ENCODE results near the gene COL5A2. TPM values are rescaled to one million over a fixed set of nuclear protein-coding genes. Genes with fewer than 3 reads are reported as not detected.

The COL5A2 gene
- total and polyA plus RNA-seq, 7 experiments from 2014 or later, result 0.09 to 2.3 (median 0.37) TPM

DNA sequence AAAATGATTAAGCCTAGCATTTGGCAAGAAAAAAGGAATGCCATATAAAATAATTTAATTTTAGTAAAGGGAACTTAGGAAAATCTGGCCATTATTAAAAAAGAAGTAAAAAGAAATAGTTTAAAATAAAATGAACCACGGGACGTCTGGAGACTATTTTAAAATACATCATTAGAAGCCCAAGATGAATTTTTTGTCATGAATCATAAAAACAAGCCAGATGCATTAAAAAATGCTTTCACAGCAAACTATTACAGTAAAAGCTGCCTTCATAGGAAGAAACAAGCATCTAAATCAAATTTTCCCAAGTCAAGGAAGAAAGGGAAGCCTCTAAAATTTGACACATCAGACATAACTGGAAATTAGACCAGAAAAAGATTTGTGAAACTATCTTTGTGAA, 33.0 kb downstream of the COL5A2 start:
- POLR2A ChIA-PET, result no interaction called here
- no peaks in the 10 kb centered on the region for H3K36me3 Mint-ChIP-seq
- intact Hi-C loops (cut with micrococcal nuclease), result no loop called here

DNA sequence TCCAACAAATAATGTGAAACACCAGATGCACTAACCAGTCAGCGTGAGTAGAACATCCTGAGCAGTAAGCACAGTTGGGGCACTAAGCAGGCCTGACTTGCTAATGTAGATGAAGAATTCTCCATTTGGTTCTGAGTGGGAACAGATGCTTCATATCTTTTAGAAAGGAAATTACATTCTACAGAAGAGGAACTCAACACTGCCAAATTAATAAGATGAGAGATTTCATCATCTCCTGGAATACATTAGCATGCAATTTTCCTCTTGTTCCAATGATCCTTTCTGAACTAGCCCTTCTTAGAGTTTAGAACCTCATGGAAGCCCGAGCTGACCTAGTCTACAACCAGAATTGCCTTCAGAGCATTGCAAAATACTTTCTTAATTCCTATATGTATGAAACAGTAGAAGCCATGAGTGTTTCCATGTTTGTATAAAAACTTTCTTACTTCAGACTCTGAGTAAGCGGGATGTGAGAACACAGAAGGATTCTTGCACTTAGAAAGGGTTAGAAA, 34.8 kb downstream of the COL5A2 start:
- intact Hi-C loops (cut with micrococcal nuclease), result loop anchor here in 1 of 2 donors (5.0 kb wide), 1 partner anchor 158 kb away; no protein-coding TSS in a partner anchor
- no peak for DNase-seq

More for the DNA sequence above, 33.0 kb downstream of the COL5A2 start:
- H3K4me3 ChIP-seq (ENCODE audit: low read length), result no peak overlapping the region
- Mint-ChIP-seq H3K27ac (no peak overlapping the region), H3K9me3 (no peaks in the 10 kb centered on the region), H3K27me3 (no peaks in the 10 kb centered on the region), H3K4me1 (peaks cover 0 to 6% (median 0%) of the 10 kb centered on the region in 7 donors), H3K4me3 (no peak overlapping the region)
- CTCF ChIA-PET, result no interaction called here
- ATAC-seq (no peak), DNase-seq (no peak)
- H3K4me1 ChIP-seq (ENCODE audit: control insufficient read depth in 2 of 2, insufficient read depth in 2 of 2, low read length in 2 of 2), result no peaks in the 10 kb centered on the region
- H3K27ac ChIP-seq (ENCODE audit: low read depth, low read length), result no peak overlapping the region
- H3K36me3 ChIP-seq (ENCODE audit: control insufficient read depth in 2 of 3, insufficient read depth in 3 of 3, low read length in 3 of 3), result no peaks in the 10 kb centered on the region
- H3K9me3 ChIP-seq (ENCODE audit: control insufficient read depth in 2 of 3, low read length in 3 of 3), result no peaks in the 10 kb centered on the region
- no peaks in the 10 kb centered on the region for H3K27me3 ChIP-seq (ENCODE audit: control insufficient read depth in 2 of 2, insufficient read depth in 2 of 2, low read length in 2 of 2)

DNA sequence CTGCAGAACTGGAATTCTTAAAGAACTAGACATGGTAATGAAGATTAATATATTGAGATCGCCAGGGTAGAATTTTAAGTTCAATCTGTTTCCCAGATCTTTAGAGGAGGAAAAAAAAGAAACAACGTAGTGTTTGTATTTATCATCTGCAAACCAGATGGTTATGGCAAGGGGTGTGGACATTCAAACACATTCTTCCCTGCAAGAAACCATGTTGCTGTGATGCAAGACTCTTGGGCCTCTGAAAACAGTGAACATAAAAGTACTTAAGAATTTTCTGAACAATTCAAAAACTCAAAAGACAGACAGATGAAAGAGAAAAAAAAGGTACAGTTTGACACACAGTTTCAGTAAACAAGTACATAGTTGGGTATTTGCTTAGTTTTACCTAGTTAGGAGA, 35.6 kb downstream of the COL5A2 start:
- Histone ChIP-seq H3K4me1 (ENCODE audit: control insufficient read depth in 2 of 2, insufficient read depth in 2 of 2, low read length in 2 of 2) (no peaks in the 10 kb centered on the region), H3K27ac (ENCODE audit: low read depth, low read length) (no peak overlapping the region), H3K4me3 (ENCODE audit: low read length) (no peak overlapping the region), H3K9me3 (ENCODE audit: control insufficient read depth in 2 of 3, low read length in 3 of 3) (no peaks in the 10 kb centered on the region), H3K36me3 (ENCODE audit: control insufficient read depth in 2 of 3, insufficient read depth in 3 of 3, low read length in 3 of 3) (no peaks in the 10 kb centered on the region), H3K27me3 (ENCODE audit: control insufficient read depth in 2 of 2, insufficient read depth in 2 of 2, low read length in 2 of 2) (no peaks in the 10 kb centered on the region)
- no peaks in the 10 kb centered on the region for H3K9me3 Mint-ChIP-seq
- CTCF ChIA-PET, result interaction anchor here (1.2 to 2.5 kb wide), 6 partner anchors 9 to 268 kb away, joined by 4 to 11 read pairs (median 8); no protein-coding TSS in a partner anchor
- H3K36me3 Mint-ChIP-seq, result no peaks in the 10 kb centered on the region
- DNase-seq, result no peak
- ATAC-seq, result no peak
- H3K4me3 Mint-ChIP-seq, result no peak overlapping the region
- H3K27me3 Mint-ChIP-seq, result no peaks in the 10 kb centered on the region
- H3K27ac Mint-ChIP-seq, result no peak overlapping the region
- intact Hi-C loops (cut with micrococcal nuclease), result loop anchor here (1.0 to 5.0 kb wide), 5 partner anchors 50 to 268 kb away; no protein-coding TSS in a partner anchor
- peaks cover 0 to 6% (median 0%) of the 10 kb centered on the region in 7 donors for H3K4me1 Mint-ChIP-seq
- POLR2A ChIA-PET, result no interaction called here

More for the DNA sequence above, 34.8 kb downstream of the COL5A2 start:
- H3K27me3 ChIP-seq (ENCODE audit: control insufficient read depth in 2 of 2, insufficient read depth in 2 of 2, low read length in 2 of 2), result no peaks in the 10 kb centered on the region
- no peak overlapping the region for H3K4me3 ChIP-seq (ENCODE audit: low read length)
- Mint-ChIP-seq H3K9me3 (no peaks in the 10 kb centered on the region), H3K27ac (no peak overlapping the region), H3K27me3 (no peaks in the 10 kb centered on the region), H3K36me3 (no peaks in the 10 kb centered on the region), H3K4me3 (no peak overlapping the region), H3K4me1 (peaks cover 0 to 6% (median 0%) of the 10 kb centered on the region in 7 donors)
- no peaks in the 10 kb centered on the region for H3K36me3 ChIP-seq (ENCODE audit: control insufficient read depth in 2 of 3, insufficient read depth in 3 of 3, low read length in 3 of 3)
- no peaks in the 10 kb centered on the region for H3K9me3 ChIP-seq (ENCODE audit: control insufficient read depth in 2 of 3, low read length in 3 of 3)
- H3K27ac ChIP-seq (ENCODE audit: low read depth, low read length), result no peak overlapping the region
- CTCF ChIA-PET, result interaction anchor here (1.0 to 2.5 kb wide), 5 partner anchors 50 to 267 kb away, joined by 3 to 11 read pairs (median 4); no protein-coding TSS in a partner anchor
- ATAC-seq, result no peak
- POLR2A ChIA-PET, result no interaction called here
- no peaks in the 10 kb centered on the region for H3K4me1 ChIP-seq (ENCODE audit: control insufficient read depth in 2 of 2, insufficient read depth in 2 of 2, low read length in 2 of 2)

DNA sequence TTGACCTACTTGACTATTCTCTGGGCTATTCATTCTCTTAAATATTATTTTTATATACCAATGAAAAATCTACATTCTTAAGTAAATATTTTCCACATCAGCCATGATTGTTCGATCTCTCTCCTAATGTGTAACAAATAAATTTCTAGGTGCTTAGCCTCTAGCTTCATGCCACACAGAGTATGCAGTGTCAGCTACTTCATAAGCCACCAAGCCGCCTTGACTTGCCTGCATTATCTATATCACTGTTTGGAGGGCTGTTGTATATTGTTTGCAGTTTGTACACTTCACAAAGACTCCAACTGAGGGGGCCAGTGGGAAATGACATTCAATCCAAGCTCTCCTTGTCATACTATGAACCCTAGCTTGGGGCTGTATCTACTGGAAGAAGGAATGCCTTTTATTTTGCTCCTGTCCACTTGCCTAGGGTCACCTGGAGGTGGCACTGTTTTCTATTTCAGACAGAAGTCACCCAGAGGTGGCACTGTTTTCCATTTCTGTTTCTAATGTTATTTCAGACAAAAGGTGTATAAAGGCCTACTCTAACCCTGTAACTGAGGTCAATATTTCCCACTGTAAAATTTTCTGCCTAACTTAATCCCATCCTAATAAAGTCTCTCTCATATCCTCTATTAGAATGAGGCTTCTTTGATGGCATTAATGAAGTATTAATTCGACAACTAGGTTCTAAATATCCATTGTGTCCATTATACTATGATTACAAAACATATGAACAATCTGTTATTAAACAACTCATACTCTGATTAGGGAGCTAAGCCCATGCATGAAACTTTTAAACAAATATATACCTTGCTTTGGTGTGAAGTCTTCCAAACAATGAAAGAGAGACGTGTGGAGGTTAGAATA, 36.4 kb downstream of the COL5A2 start:
- ChIA-PET POLR2A (interaction anchor here (0.7 kb wide), 1 partner anchor 17 kb away, joined by 4 read pairs; no protein-coding TSS in a partner anchor), CTCF (interaction anchor here (0.5 to 2.5 kb wide), 17 partner anchors 9 to 554 kb away, joined by 3 to 20 read pairs (median 5); no protein-coding TSS in a partner anchor)
- intact Hi-C loops (cut with micrococcal nuclease), result loop anchor here (1.0 to 5.0 kb wide), 5 partner anchors 49 to 269 kb away; no protein-coding TSS in a partner anchor
- no peaks in the 10 kb centered on the region for H3K27me3 ChIP-seq (ENCODE audit: control insufficient read depth in 2 of 2, insufficient read depth in 2 of 2, low read length in 2 of 2)
- Mint-ChIP-seq H3K4me1 (peaks cover 0 to 6% (median 0%) of the 10 kb centered on the region in 7 donors), H3K27ac (peak overlapping the region in 1 of 9 donors; percentile 10), H3K4me3 (no peak overlapping the region), H3K9me3 (no peaks in the 10 kb centered on the region), H3K27me3 (no peaks in the 10 kb centered on the region), H3K36me3 (no peaks in the 10 kb centered on the region)
- H3K36me3 ChIP-seq (ENCODE audit: control insufficient read depth in 2 of 3, insufficient read depth in 3 of 3, low read length in 3 of 3), result no peaks in the 10 kb centered on the region
- ATAC-seq (peak; percentile 88), DNase-seq (peak in 8 of 9 donors; percentile 35 to 68 (median 56))
- H3K4me1 ChIP-seq (ENCODE audit: control insufficient read depth in 2 of 2, insufficient read depth in 2 of 2, low read length in 2 of 2), result no peaks in the 10 kb centered on the region
- H3K9me3 ChIP-seq (ENCODE audit: control insufficient read depth in 2 of 3, low read length in 3 of 3), result no peaks in the 10 kb centered on the region
- no peak overlapping the region for H3K27ac ChIP-seq (ENCODE audit: low read depth, low read length)
- H3K4me3 ChIP-seq (ENCODE audit: low read length), result no peak overlapping the region

DNA sequence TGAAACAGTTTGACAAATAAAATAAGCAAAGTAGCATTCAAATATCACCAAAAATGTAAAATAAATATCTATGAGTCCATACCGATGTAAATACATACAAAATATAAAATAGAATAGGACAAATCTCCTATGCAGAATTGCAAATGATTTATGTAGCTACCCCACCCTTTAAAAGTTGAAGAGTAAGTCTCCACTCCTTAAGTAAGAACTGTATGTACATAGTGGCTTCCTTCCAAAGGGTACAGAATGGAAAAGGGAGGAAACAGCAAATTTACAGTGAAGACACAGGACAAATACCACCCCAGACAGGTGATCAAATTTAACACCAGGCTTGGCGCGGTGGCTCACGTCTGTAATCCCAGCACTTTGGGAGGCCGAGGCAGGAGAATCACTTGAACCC, 40.8 kb downstream of the COL5A2 start:
- Histone ChIP-seq H3K9me3 (ENCODE audit: control insufficient read depth in 2 of 3, low read length in 3 of 3) (no peaks in the 10 kb centered on the region), H3K4me3 (ENCODE audit: low read length) (no peak overlapping the region), H3K4me1 (ENCODE audit: control insufficient read depth in 2 of 2, insufficient read depth in 2 of 2, low read length in 2 of 2) (no peaks in the 10 kb centered on the region), H3K36me3 (ENCODE audit: control insufficient read depth in 2 of 3, insufficient read depth in 3 of 3, low read length in 3 of 3) (no peaks in the 10 kb centered on the region), H3K27ac (ENCODE audit: low read depth, low read length) (no peak overlapping the region), H3K27me3 (ENCODE audit: control insufficient read depth in 2 of 2, insufficient read depth in 2 of 2, low read length in 2 of 2) (no peaks in the 10 kb centered on the region)
- H3K36me3 Mint-ChIP-seq, result no peaks in the 10 kb centered on the region
- intact Hi-C loops (cut with micrococcal nuclease), result no loop called here
- POLR2A ChIA-PET, result no interaction called here
- H3K9me3 Mint-ChIP-seq, result no peaks in the 10 kb centered on the region
- H3K4me1 Mint-ChIP-seq, result peaks cover 0 to 6% (median 0%) of the 10 kb centered on the region in 7 donors
- DNase-seq (no peak), ATAC-seq (no peak)
- no peak overlapping the region for H3K27ac Mint-ChIP-seq
- H3K4me3 Mint-ChIP-seq, result no peak overlapping the region
- CTCF ChIA-PET, result interaction anchor here (0.6 to 0.9 kb wide), 2 partner anchors 161 to 207 kb away, joined by 3 to 4 read pairs; no protein-coding TSS in a partner anchor
- H3K27me3 Mint-ChIP-seq, result no peaks in the 10 kb centered on the region

DNA sequence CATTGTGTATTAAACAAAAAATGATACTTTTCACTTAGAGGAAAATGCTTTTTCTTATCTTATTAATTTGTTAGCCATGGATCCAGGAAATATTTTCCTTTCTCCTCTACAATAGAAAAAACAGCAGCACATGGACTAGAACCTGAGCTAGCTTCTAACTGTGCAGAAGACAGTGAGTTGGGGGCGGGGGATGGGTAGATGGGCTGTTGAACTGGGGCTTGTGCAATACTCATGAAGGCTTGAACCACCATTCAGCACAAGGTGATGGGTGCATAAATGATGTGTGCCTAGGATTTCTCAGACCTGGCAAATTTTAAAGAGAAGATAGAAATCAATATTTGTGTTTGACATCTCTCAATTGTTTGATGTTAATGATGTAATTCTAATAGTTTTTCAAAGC, 42.0 kb downstream of the COL5A2 start:
- Mint-ChIP-seq H3K9me3 (no peaks in the 10 kb centered on the region), H3K36me3 (peaks cover 0 to 4% (median 0%) of the 10 kb centered on the region in 5 donors), H3K4me3 (no peak overlapping the region), H3K27me3 (no peaks in the 10 kb centered on the region), H3K4me1 (no peaks in the 10 kb centered on the region), H3K27ac (no peak overlapping the region)
- intact Hi-C loops (cut with micrococcal nuclease), result no loop called here
- Histone ChIP-seq H3K36me3 (ENCODE audit: control insufficient read depth in 2 of 3, insufficient read depth in 3 of 3, low read length in 3 of 3) (no peaks in the 10 kb centered on the region), H3K27ac (ENCODE audit: low read depth, low read length) (no peak overlapping the region), H3K4me1 (ENCODE audit: control insufficient read depth in 2 of 2, insufficient read depth in 2 of 2, low read length in 2 of 2) (no peaks in the 10 kb centered on the region), H3K4me3 (ENCODE audit: low read length) (no peak overlapping the region), H3K9me3 (ENCODE audit: control insufficient read depth in 2 of 3, low read length in 3 of 3) (no peaks in the 10 kb centered on the region), H3K27me3 (ENCODE audit: control insufficient read depth in 2 of 2, insufficient read depth in 2 of 2, low read length in 2 of 2) (no peaks in the 10 kb centered on the region)
- POLR2A ChIA-PET, result no interaction called here
- CTCF ChIA-PET, result no interaction called here
- no peak for DNase-seq
- ATAC-seq, result no peak

Measured in naive thymus-derived CD4-positive, alpha-beta T cell (primary cell).